Gastroesophageal sphincter (tissue), 4 donors: Measurements from ENCODE around the gene BRDT. TPM values are rescaled to one million over a fixed set of nuclear protein-coding genes. Genes with fewer than 3 reads are reported as not detected.
A peak's percentile ranks its signal among the peaks of the same experiment; 100 is the strongest.

Experiments
- ATAC-seq: fragments of 150-250 bp; one replicate; pipeline ENCODE4 v1.9.1; 2016; ENCODE audit warnings: mild to moderate bottlenecking, moderate library complexity
- H3K27ac ChIP-seq, 4 donors: fragments of 200-600 bp; sonication (generic) in 3 of 4; 1 replicate in 3 of 4; 2 replicates in 1 of 4; pipeline ENCODE4 v1.5.1; 2016 to 2019
- H3K27me3 ChIP-seq: fragments of 200-600 bp; sonication (generic); one replicate; pipeline ENCODE4 v1.5.1; 2019
- H3K36me3 ChIP-seq, 2 donors: fragments of 200-600 bp; sonication (generic); one replicate each; pipeline ENCODE4 v1.5.1; 2019; ENCODE audit warnings: control low read depth in 1 of 2
- H3K4me1 ChIP-seq, 3 donors: fragments of 200-600 bp; sonication (generic); 1 replicate in 2 of 3; 2 replicates in 1 of 3; pipeline ENCODE4 v1.5.1; 2016 to 2019; ENCODE audit warnings: control low read depth in 2 of 3
- H3K4me3 ChIP-seq, 2 donors: fragments of 200-600 bp; sonication (generic); one replicate each; pipeline ENCODE4 v1.5.1; 2019; ENCODE audit warnings: mild to moderate bottlenecking in 1 of 2, moderate library complexity in 1 of 2
- H3K9me3 ChIP-seq, 3 donors: fragments of 200-600 bp; sonication (generic); one replicate each; pipeline ENCODE4 v1.5.1; 2017 to 2019; ENCODE audit warnings: control low read depth in 2 of 3
- CTCF ChIP-seq, 4 experiments: fragments of 200-600 bp in 2 of 4; fragments of 450-650 bp in 2 of 4; sonication (generic) in 1 of 4; IDR thresholded peaks; one replicate each; pipeline ENCODE4 v1.5.1; 2017 to 2019; ENCODE audit warnings: antibody characterized with exemption in 4 of 4, mild to moderate bottlenecking in 2 of 4, moderate library complexity in 2 of 4
- EP300 ChIP-seq: sonication (generic); formaldehyde crosslinking; IDR thresholded peaks from one replicate; pipeline ENCODE4 v1.6.1; 2017; ENCODE audit warnings: antibody characterized with exemption, mild to moderate bottlenecking
- POLR2A ChIP-seq, 2 donors: fragments of 450-650 bp; IDR thresholded peaks; one replicate each; pipeline ENCODE4 v1.6.1; 2017; ENCODE audit warnings: antibody characterized with exemption in 2 of 2, mild to moderate bottlenecking in 2 of 2, moderate library complexity in 1 of 2
- POLR2AphosphoS5 ChIP-seq: sonication (generic); formaldehyde crosslinking; IDR thresholded peaks from one replicate; pipeline ENCODE4 v1.6.1; 2017; ENCODE audit warnings: antibody characterized with exemption
- WGBS, 2 donors: methylation state at CpG; one replicate each; pipeline ENCODE4 v1.1.5; 2018; ENCODE audit warnings: low coverage in 1 of 2; 5-methylcytosine and 5-hydroxymethylcytosine counted together
- total RNA-seq, 4 donors: library from RNA; depleted of rRNA; stranded (reverse); fragments of >200 nt; gene quantifications; one replicate each; pipeline ENCODE4 v1.1.0, GENCODE V29; 2016

Gene BRDT
- total RNA-seq, 4 donors from 2014 or later, result not detected

DNA sequence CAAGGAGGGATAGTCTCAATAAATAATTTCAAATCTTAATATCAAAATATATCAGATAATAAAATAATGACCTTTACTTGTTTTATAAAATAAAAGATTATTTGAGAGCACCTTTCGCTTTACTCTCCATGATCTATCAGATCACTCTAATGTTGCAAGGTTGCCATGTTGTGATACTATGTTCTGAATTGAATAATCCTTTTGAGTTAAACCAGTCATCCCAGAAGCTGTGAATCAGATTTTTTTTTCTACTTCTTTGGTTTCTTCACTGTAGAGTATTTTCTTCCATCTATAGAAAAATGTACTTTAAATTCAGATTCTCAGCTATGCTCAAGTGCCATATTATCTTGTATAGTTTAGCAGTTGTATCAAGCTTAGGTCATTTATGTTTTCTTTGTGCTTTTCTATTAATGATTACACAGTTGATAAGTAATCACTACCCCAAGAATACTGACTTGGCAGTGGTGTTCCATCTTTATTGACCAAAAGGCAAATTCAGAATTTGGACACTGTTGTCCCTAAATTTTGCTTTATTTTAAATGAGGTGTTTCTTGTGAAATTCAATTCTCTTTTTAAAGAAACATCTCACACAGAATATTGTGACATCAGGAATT lies 32.9 kb downstream of the BRDT start:
- Histone ChIP-seq H3K27ac (no peak overlapping the region), H3K4me3 (no peak overlapping the region), H3K27me3 (no peaks in the 10 kb centered on the region), H3K4me1 (no peaks in the 10 kb centered on the region), H3K36me3 (no peaks in the 10 kb centered on the region), H3K9me3 (no peaks in the 10 kb centered on the region)
- TF ChIP-seq POLR2AphosphoS5, result no peak
- TF ChIP-seq CTCF (IDR thresholded peaks at IDR 0.05), result no peak
- no peak for TF ChIP-seq POLR2A (IDR thresholded peaks at IDR 0.05)
- no peak for TF ChIP-seq EP300
- WGBS, 2 donors, result 61 to 100% methylated on average over 1 of the region's 1 CpG
- no peak for ATAC-seq

DNA sequence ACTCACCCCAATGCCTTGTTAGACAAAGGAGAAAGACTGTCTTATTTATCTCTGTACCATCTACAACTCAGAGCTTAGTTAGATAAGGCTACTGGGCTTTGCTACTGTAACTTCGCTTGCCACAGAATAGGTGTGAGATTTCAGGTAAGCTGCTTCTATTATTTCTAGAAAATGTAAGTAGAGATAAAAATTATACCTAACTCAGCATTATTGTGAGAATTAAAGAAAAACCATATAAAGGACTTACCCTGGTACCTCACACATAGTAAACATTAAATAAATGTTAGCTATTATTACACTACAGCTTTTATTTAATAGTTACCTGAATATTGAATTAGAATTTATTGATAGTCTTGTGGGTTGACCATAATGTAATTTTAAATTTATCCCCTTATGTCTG lies 44.1 kb downstream of the BRDT start:
- ATAC-seq, result no peak
- Histone ChIP-seq H3K27me3 (no peaks in the 10 kb centered on the region), H3K27ac (no peak overlapping the region), H3K4me3 (no peak overlapping the region), H3K36me3 (no peaks in the 10 kb centered on the region), H3K4me1 (no peaks in the 10 kb centered on the region), H3K9me3 (no peaks in the 10 kb centered on the region)
- no peak for TF ChIP-seq POLR2AphosphoS5
- TF ChIP-seq CTCF (IDR thresholded peaks at IDR 0.05), result no peak
- no peak for TF ChIP-seq POLR2A (IDR thresholded peaks at IDR 0.05)
- TF ChIP-seq EP300, result no peak
- 80 to 100% methylated on average over 1 of the region's 1 CpG for WGBS, 2 donors

DNA sequence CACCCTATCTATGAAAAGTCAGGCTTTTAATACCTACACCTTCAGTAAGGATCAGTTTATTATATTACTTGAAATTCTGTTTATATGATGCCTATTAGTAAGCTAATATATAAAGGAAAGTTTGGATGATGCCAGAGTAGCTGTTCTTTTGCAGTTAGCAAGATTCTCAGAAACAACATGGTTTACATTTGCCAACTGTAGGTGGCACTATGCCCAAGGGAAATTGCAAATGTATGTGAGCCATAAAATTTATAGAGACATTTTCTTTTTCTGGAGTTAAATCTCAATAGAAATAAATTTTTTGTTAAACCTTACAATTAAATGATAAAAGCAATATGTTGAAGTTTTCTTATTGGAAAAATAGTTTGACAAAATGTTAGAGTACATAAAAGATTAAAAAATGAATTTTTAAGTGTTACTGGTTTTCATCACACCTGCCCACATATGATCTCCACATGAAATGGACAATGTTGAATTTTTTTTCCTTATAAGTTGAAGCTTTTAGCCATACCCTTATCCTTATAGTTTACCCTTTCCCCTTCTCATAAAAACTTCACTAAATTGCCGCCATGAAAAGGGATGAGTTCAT lies 48.5 kb downstream of the BRDT start:
- H3K36me3 ChIP-seq, result no peaks in the 10 kb centered on the region
- H3K9me3 ChIP-seq, result no peaks in the 10 kb centered on the region
- TF ChIP-seq EP300 (no peak), CTCF (IDR thresholded peaks at IDR 0.05) (peak in 1 of 4 experiments; percentile 42)
- H3K27me3 ChIP-seq, result no peaks in the 10 kb centered on the region
- no peak overlapping the region for H3K27ac ChIP-seq
- no peak overlapping the region for H3K4me3 ChIP-seq
- no peak for ATAC-seq
- no peaks in the 10 kb centered on the region for H3K4me1 ChIP-seq
- 25 to 67% methylated on average over 1 of the region's 1 CpG for WGBS, 2 donors

GRCh38 chr1:92004129-92004528 lies 54.9 kb downstream of the BRDT start:
- Histone ChIP-seq H3K4me3 (no peak overlapping the region), H3K27ac (no peak overlapping the region), H3K36me3 (no peaks in the 10 kb centered on the region), H3K27me3 (no peaks in the 10 kb centered on the region), H3K4me1 (no peaks in the 10 kb centered on the region), H3K9me3 (no peaks in the 10 kb centered on the region)
- TF ChIP-seq POLR2A (IDR thresholded peaks at IDR 0.05) (no peak), CTCF (IDR thresholded peaks at IDR 0.05) (no peak), POLR2AphosphoS5 (no peak), EP300 (no peak)
- no peak for ATAC-seq

DNA sequence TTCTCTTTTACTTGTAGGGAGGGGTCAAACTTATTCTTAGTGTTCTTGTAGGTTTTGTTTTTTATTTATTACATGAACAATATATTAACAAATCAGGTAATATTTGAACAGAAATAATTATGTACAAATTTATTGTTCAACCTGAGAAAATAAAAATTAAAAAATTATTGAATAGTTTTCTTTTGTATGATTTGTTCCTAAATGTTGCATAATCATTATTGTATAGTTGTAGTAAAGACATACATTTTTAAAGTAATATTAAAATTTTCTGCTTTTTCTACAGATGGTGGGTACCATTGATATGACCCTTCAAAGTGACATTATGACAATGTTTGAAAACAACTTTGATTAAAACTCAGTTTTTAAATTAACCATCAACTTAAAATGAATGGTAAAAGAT lies 64.7 kb downstream of the BRDT start:
- no peak for ATAC-seq

More for the DNA sequence above, 64.7 kb downstream of the BRDT start:
- Histone ChIP-seq H3K27ac (no peak overlapping the region), H3K27me3 (no peaks in the 10 kb centered on the region), H3K4me1 (no peaks in the 10 kb centered on the region), H3K9me3 (no peaks in the 10 kb centered on the region), H3K36me3 (no peaks in the 10 kb centered on the region), H3K4me3 (no peak overlapping the region)
- TF ChIP-seq POLR2A (IDR thresholded peaks at IDR 0.05), result no peak
- TF ChIP-seq POLR2AphosphoS5, result no peak
- TF ChIP-seq CTCF (IDR thresholded peaks at IDR 0.05), result no peak
- TF ChIP-seq EP300, result no peak
